ENCODE measurements around the gene FBXW7.

The FBXW7 gene

DNA sequence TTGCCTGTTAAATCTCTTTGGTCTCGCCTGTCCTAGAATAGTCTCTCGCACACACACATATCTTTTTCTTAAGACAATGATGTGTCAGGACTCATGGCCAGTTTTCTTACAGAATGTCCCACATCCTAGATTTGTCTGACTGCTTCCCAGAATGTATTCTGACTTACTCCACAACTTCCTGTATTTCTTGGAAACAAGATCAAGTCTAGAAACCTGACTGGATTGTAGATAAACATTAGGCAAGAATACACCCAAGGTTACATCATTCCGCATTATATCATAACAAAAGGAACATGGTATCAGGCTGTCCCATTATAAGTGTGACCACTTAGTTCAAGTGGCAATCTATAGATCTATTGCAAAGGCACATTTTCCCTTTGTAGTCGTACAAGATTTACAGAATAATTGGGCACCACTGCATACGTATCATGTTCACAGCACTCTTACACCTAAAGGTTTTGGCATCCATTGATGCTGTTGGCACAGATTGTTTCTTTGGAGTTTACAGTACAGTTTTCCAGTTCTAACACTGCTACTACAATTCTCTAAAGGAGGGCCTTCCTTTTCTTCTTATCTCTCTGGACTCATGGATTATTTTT is 56.4 kb downstream of the FBXW7 start:
- in situ Hi-C loops (cut with MboI; ENCODE audit: low sequenced_read_pairs): no loop called here

DNA sequence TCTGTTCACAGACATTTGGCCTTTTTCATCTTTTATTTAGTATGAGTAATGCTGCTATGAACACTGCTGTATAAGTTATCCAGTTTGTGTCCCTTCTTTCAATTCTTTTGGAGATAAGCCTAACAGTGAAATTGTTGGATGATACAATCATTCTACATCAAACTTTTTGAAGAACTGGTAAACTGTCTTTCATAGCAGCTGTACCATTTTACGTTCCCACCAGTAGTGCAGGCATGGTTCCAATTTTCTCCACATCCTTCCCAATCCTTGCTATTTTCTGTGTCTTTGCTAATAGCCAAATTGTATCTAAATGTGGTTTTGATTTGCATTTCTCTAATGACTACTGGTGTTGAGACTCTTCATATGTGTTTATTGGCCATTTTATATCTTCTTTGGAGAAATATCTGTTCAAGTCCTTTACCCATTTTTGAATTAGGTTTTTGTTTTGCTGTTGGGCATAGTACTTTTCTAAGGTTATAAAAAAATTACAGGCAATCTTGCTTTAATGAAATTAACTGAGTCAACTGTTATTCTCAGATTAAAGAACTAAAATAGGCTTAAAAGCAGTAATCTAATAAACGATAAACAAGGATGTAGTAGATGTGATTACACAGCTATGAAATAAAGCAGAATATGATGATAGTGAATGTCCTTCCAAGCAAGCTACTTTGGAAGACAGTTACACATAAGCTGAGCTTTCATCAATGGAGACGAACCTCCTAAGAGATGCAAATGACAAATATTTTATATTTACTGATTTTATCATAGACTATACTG is 57.2 kb downstream of the FBXW7 start:
- in situ Hi-C loops (cut with MboI; ENCODE audit: low sequenced_read_pairs): no loop called here

DNA sequence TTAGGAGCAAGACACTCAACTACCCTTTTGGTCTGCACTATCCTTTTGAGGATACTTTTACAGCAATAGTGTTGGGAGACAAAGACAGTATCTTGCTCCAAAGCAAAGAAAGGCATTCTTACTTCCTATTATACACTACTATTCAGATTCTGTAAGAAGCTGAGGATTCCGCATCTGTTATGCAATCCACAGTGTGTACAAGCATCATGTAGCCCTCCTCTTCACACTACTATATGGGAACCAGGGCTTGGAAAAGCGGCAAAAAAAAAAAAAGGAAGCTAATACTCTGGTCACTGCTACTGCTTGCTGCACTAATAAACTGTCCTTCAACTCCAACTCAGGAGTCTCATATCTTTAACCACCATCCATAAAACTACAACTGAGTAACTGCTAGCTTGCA is 59.1 kb downstream of the FBXW7 start:
- in situ Hi-C loops (cut with MboI; ENCODE audit: low sequenced_read_pairs): no loop called here

DNA sequence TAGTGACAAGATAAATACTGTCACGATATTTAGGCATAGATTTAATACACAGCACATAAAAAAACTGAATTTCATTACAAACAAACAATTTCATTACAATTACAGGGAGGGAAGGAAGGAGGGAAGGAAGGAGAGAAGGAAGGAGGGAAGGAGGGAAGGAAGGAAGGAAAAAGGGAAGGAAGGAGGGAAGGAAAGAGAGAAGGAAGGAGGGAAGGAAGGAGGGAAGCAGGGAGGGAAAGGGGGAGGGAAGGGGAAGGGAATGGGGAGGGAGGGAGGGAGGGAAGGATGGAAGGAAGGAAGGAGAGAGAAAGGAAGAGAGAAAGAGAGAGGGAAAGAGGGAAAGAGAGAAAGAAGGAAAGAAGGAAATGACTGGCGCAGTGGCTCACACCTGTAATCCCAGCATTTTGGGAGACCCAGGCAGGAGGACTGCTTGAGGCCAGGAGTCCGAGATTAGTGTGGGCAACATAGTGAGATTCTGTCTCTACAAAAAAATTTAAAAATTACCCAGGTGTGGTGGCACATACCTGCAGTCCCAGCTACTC is 64.6 kb downstream of the FBXW7 start:
- in situ Hi-C loops (cut with MboI; ENCODE audit: low sequenced_read_pairs): no loop called here

DNA sequence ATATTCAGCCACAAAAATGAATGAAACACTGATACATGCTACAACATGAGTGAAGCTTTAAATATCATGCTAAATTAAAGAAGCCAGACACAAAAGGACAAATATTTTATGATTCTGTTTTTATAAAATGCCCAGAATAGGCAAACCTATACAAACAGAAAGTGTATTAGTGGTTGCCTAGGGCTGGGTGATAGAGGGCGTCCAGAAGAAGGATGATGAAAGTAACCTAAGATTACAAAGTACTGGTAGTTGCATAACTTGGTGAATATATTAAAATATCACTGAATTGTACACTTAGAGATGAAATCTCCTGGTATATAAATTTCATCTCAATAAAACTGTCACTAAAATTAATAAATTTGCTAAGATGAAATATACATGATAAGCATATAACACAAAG is 67.5 kb downstream of the FBXW7 start:
- in situ Hi-C loops (cut with MboI; ENCODE audit: low sequenced_read_pairs): no loop called here

DNA sequence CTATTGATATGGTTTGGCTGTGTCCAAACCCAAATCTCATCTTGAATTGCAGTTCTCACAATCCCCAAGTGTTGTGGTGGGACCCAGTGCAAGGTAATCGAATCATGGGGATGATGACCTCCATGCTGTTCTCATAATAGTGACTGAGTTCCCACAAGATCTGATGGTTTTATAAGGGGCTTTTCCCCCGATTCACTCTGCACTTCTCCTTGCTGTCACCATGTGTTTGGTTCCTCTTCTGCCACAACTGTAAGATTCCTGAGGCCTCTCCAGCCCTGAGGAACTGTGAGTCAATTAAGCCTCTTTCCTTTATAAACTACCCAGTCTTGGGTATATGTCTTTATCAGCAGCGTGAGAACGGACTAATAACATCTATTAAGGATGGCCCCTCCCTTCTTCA is 68.8 kb downstream of the FBXW7 start:
- in situ Hi-C loops (cut with MboI; ENCODE audit: low sequenced_read_pairs): no loop called here

DNA sequence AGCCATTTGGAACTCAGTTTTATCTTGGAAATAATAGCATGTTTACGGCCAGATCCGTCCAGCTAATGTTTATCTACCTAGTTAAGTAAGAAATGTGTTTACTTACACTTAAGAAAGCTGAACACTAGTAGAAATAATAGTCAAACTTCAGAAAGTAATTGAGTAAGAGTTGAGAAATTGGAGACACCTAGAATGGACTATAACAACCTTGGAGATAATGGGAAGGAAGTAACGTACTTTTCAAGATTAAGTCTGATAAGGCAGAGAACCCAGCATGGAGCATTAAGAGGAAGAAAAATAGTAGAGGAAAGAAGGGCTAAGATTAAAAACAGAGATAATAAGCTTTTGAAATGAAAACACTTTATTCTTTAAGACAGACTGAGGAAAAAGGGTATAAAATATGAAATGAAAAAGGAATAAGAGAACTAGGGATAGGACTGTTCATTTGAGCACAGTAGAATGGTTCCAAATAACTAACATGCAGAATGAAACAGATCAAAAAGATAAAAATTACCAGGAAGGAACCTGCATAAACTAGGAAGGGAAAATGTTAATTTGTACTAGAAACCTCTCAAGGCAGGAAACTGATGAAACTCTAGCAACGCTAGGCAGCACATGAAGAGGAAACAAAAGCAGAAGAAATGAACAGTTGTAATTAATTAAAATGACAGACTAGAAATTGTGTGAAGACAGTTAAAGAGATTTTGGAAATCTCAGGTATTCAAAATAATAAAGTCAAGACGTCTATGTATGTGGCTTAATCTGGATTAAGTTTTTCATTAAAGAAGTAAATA is 71.7 kb downstream of the FBXW7 start:
- in situ Hi-C loops (cut with MboI; ENCODE audit: low sequenced_read_pairs): no loop called here

DNA sequence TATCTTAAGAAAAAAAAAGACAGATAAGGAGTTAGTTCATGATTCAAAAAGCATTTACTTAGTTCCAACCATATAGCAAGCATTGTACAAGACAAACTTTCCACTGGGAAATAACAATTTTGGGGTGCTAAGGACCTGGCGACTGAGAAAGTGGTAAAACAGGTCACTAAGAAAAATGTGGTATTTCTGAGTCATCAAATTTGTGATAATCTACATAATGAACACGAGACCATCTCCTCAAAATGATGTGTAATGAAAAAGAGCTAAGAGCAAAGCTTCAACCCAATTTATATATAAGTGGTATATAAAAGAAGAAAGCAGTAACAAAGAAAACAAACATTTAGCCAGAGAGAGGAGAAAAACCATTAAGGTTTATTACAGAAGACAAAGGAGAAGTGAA is 72.3 kb downstream of the FBXW7 start:
- in situ Hi-C loops (cut with MboI; ENCODE audit: low sequenced_read_pairs): no loop called here

DNA sequence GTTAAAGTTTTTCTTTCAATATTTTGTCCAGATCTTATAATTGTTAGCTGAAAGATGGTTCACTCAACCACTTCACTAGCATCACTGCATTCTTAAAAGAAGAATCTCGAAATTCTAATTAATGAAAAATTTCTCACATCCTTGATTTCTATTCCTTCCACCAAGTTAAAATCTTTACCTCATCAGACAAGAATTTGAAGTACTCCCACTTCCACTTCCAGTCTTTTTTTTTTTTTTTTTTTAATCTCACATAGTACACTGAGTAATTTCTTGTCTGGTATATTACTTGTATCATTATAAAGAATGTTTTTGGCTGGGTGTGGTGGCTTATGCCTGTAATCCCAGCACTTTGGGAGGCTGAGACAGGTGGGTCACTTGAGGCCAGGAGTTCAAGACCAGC is 73.2 kb downstream of the FBXW7 start:
- in situ Hi-C loops (cut with MboI; ENCODE audit: low sequenced_read_pairs): no loop called here

DNA sequence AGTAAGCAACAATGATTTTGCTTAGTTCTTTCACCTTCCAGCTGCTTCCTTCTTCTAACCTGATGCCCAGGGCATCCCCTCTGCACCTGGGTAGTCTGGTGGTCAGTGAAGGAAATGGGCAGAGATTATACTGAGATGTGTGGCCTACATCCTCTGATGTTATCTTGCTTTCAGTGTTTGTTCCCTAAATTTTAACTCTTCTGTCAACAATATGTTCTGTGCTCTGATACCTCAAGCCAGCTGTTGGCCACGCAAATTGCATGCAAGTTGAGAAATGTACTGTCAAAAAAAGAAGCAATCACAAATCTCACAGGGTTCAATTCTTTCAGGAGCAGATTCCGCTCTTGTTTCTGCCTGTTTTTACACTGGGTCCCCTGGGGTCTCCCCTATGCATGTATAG is 73.8 kb downstream of the FBXW7 start:
- in situ Hi-C loops (cut with MboI; ENCODE audit: low sequenced_read_pairs): no loop called here

DNA sequence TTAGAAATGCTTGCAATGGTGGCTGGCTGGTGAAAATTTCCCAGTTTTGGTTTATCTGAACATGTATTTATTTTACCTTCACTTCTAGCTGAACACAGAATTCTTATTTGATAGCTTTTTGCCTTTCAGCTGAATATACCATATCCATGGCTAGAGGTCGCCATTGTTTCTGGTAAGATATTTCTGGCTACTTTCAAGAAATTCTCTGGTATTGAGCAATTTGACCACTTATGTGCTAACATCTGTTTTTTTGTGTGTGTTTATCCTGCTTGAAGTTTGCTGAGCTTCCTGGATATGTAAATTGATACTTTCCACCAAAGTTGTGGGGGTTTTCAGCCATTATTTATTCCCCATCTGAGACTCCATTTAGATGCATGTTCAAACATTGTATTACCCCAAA is 75.4 kb downstream of the FBXW7 start:
- in situ Hi-C loops (cut with MboI; ENCODE audit: low sequenced_read_pairs): no loop called here

DNA sequence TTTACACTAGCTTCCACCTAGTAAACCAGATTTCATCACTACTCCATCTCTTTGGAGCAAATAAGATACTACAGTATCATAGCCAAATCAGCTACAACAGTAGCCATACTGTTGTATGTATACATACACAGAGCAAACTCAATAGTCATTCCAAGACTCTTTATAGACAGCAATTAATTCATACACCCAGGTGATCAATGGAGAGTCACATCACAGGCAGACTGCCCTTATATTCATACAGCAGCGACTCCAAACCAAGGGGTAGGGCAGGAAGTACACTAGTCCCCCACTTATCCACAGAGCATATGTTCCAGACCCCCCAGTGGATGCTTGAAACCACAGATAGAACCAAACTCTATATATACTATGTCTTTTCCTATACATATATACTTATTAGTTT is 76.6 kb downstream of the FBXW7 start:
- in situ Hi-C loops (cut with MboI; ENCODE audit: low sequenced_read_pairs): no loop called here

DNA sequence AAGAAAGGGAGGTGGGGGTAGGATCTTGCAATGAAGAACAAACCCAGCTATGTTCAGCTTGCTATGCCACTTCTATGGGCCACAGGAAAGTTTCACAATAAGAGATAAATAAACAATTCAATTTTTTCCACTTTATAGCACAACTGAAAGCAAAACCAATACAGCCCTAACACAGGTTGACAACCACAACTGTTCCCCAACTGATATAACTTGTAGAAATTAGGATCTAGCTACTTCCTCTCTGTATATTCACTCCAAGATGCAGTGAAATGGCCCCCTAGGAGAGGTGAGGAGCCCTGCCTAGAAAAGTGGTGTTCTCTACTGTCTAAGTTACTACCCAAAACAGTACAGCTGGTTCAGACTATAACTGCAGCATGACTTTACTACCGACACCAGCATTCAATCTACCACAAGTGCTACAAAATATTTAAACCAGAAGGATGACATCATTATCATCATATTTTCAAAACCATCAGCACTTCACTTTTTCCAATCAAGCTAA is 77.0 kb downstream of the FBXW7 start:
- in situ Hi-C loops (cut with MboI; ENCODE audit: low sequenced_read_pairs): no loop called here

DNA sequence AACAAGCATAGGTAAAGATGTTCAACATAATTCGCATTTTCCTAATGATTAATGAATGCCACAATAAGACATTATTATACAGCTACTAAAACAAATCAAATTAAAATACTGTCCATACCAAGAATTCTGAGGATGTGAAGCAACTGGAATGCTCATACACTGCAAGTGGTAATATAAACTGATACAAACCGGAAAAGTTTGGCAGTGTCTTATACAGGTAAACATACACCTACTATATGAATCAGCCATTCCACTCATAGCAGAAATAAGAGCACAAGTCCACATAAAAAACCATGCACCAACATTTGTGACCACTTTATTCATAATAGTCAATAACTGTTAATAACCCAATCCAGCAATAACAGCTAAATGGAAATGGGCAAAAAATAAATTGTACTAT is 79.3 kb downstream of the FBXW7 start:
- in situ Hi-C loops (cut with MboI; ENCODE audit: low sequenced_read_pairs): no loop called here

DNA sequence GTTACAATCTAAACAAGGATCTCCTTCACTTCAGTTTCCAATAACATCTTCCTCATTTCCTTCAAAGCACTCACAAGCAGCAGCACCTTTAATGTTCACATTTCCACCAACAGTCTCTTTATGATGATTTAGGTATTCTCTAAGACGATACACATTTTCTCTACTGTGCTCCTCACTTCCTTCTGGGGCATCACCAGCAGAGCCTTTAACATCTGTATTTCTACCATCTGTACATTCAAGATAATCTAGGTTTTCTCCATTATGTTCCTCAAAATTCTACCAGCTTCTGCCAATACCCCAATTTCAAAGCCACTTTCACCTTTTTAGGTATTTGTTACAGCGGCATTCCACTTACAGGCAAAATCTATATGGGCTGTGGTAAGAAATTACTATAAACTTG is 80.6 kb downstream of the FBXW7 start:
- in situ Hi-C loops (cut with MboI; ENCODE audit: low sequenced_read_pairs): no loop called here

DNA sequence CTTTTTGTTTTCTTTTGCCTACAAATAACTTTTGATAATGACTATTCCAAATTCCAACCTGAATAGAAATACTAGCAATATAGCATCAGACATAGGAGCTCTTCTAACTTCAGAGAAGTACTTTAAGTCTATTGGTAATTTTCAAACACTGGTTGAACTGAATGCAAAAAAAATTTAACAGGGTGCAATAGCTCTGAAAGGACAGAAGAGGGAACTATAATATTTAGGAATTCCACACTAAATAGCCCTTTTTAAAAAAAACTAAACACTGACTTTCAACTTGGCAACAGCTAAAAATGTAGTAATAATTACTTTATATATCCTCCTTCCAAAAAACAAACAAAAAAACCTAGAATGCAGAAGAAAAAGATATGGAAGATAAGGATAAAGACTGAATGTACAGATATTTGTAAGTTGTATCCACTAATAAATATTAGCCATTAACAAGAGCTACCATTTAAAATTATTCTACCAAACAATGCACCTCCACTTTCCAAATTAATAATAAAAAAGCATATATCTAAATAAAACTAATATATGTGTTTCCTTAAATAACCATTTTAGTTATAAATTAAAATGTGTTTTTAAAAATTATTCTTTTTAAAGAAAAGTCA is 81.4 kb downstream of the FBXW7 start:
- in situ Hi-C loops (cut with MboI; ENCODE audit: low sequenced_read_pairs): no loop called here

DNA sequence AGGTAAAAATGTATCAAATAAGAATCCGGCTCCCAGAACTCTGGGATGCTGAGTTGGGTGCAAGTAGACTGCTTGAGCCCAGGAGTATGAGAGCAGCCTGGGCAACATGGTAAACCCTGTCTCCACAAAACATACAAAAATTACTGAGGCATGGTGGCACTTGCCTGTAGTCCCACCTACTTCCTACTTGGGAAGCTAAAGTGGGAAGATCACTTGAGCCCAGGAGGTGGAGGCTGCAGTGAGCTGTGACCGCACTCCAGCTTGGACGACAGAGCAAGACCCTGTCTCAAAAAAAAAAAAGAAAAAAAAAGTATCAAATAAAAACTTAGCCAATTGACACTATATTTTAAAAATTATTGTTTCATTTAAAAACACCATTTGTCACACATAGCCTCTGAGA is 84.4 kb downstream of the FBXW7 start:
- in situ Hi-C loops (cut with MboI; ENCODE audit: low sequenced_read_pairs): no loop called here

DNA sequence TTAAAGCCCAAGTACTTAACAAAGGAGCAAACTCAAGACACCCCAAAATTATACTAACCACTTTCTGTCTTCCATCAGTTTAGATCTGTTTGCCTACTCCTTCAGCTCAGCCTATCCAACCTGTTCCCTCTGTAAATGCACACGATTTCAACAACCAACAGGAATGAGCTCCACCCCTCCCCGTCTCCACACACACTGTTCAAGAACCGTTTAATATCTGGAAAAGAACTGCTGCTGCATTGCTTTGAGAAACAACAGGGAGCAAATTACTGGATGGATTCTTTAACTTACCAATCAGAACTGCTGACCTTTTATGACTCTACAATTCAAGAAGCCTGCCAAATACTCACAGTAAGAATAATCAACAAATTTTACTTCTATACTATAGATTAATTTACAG is 87.0 kb downstream of the FBXW7 start:
- in situ Hi-C loops (cut with MboI; ENCODE audit: low sequenced_read_pairs): no loop called here

DNA sequence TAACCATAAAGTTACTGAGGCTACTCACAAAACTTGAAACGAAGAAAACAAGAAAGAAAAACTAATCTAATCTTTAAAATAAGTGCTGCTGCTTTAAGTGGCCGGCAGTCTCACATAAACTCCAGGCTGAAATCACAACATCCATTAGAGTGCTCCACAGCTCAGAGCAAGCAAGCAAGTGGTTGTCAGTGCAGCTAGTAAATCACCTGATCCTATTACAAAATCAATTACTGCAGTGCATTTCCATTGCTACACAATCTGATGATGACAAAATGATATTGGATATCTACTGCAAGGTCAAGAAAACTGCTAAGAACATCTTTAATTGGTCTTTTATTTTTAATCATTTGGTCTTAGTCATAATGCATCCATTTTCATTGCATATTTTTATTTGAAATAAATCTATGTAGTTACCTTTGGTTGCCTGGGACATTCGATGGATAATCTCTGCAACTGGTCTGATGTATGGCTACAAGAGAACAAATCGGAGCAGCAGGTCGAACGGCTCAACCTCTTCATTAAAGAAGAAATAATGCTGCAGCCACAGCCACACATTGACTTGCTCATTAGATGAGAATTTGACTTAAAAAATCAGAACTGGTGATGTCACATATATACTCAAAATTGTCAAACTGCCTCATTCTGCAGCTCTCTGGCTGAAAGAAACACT is 87.7 kb downstream of the FBXW7 start:
- in situ Hi-C loops (cut with MboI; ENCODE audit: low sequenced_read_pairs): no loop called here

DNA sequence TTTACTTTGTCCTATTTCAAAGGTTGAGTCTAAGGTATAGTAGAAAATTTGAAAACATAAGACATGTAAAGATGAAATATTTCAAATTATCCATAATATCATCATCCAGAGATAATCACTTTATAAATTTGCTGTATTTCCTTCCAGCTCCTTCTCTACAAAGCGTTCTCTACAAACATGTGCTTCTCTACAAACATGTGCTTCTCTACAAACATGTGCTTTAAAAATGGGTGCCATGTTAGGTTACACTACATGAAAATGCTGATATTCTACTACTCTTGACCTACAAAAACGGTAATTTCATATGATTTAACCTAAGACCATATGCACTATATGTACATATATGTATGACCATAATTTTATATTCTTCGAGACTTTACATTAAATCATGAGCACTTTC is 92.0 kb downstream of the FBXW7 start:
- in situ Hi-C loops (cut with MboI; ENCODE audit: low sequenced_read_pairs): no loop called here

DNA sequence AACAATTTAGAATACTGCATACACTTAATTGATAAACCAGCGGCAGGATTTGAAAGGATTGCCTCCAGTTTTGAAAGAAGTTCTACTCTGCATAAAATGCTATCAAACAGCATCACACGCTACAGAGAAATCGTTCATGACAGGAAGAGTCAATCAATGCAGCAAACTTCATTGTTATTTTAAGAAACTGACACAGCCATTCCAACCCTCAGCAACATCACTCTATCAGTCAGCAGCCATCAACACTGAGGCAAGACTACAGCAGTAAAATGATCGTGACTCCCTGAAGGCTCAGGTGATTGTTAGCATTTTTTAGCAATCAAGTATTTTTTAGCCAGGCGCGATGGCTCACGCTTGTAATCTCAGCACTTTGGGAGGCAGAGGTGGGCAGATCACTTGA is 98.3 kb downstream of the FBXW7 start:
- in situ Hi-C loops (cut with MboI; ENCODE audit: low sequenced_read_pairs): no loop called here

All from hTERT RPE-1 (cell line).